Measurements from ENCODE around the gene TMEM117. TPM values are rescaled to one million over a fixed set of nuclear protein-coding genes. Genes with fewer than 3 reads are reported as not detected.

TMEM117 gene
- total and polyA plus RNA-seq, 2 donors (not counting 3 experiments of a cell fraction or from before 2014, with no cell fraction given), result 1.2 to 3.8 TPM

GRCh38 chr12:44380861-44381260 is 545.0 kb downstream of the TMEM117 start:
- Histone ChIP-seq H3K9me1 (replicated peaks; ENCODE audit: control insufficient read depth, extremely low read depth, insufficient read depth, low read length) (no peaks in the 10 kb centered on the region), H4K20me1 (replicated peaks; ENCODE audit: control insufficient read depth, extremely low read depth, insufficient read depth, low read length) (no peaks in the 10 kb centered on the region), H3K4me3 (replicated peaks in 1 of 3; ENCODE audit: insufficient read depth in 1 of 3, low read depth in 1 of 3, low read length in 3 of 3) (no peak overlapping the region), H3K36me3 (ENCODE audit: control insufficient read depth in 2 of 2, extremely low read depth in 1 of 2, insufficient read depth in 2 of 2, low read length in 2 of 2) (no peaks in the 10 kb centered on the region), H3K79me2 (ENCODE audit: control insufficient read depth, insufficient read depth, low read length) (no peaks in the 10 kb centered on the region), H3K9ac (replicated peaks; ENCODE audit: extremely low read depth, insufficient read depth, low read length) (no peak overlapping the region), H3K4me1 (ENCODE audit: control insufficient read depth, extremely low read depth, insufficient read depth, low read length) (no peaks in the 10 kb centered on the region), H3K9me3 (replicated peaks; ENCODE audit: control insufficient read depth, insufficient read depth, low read length) (no peaks in the 10 kb centered on the region), H3K27ac (ENCODE audit: insufficient read depth, low read depth, low read length) (no peak overlapping the region), H2AFZ (ENCODE audit: low read depth, low read length) (no peak overlapping the region), H3K27me3 (ENCODE audit: control insufficient read depth in 2 of 2, insufficient read depth in 2 of 2, low read length in 2 of 2) (no peaks in the 10 kb centered on the region), H3K4me2 (ENCODE audit: insufficient read depth, low read length) (no peak overlapping the region)
- DNase-seq (ENCODE audit: low read depth, low spot score), result no peak
- no peak for TF ChIP-seq CTCF (IDR thresholded peaks at IDR 0.05; ENCODE audit: extremely low read depth in 1 of 2, insufficient read depth in 1 of 2, low read depth in 1 of 2, low read length in 2 of 2)
- no peak for TF ChIP-seq POLR2AphosphoS5 (IDR thresholded peaks at IDR 0.05; ENCODE audit: insufficient read depth, low read depth, low read length)
- no peak for TF ChIP-seq FOS (IDR thresholded peaks at IDR 0.05; ENCODE audit: borderline replicate concordance, insufficient read depth, low read length)
- no peak for TF ChIP-seq MAX (IDR thresholded peaks at IDR 0.05; ENCODE audit: insufficient read depth, insufficient read length)
- intact Hi-C loops (cut with micrococcal nuclease), result no loop called here
- BruUV-seq (replicated peaks), result no TSS peak
- CTCF ChIA-PET, result no interaction called here
- POLR2A ChIA-PET, result no interaction called here
- no peak for FAIRE-seq
- dilution Hi-C loops (cut with MboI; ENCODE audit: extremely low pct_ligation_motif_present, low sequenced_read_pairs), result no loop called here

- dilution Hi-C loops (cut with MboI; ENCODE audit: extremely low pct_ligation_motif_present, low sequenced_read_pairs), result no loop called here
- Histone ChIP-seq H3K9me3 (replicated peaks; ENCODE audit: control insufficient read depth, insufficient read depth, low read length) (no peaks in the 10 kb centered on the region), H2AFZ (ENCODE audit: low read depth, low read length) (no peak overlapping the region), H3K4me3 (replicated peaks in 1 of 3; ENCODE audit: insufficient read depth in 1 of 3, low read depth in 1 of 3, low read length in 3 of 3) (no peak overlapping the region), H3K79me2 (ENCODE audit: control insufficient read depth, insufficient read depth, low read length) (no peaks in the 10 kb centered on the region), H3K9me1 (replicated peaks; ENCODE audit: control insufficient read depth, extremely low read depth, insufficient read depth, low read length) (no peaks in the 10 kb centered on the region), H3K27me3 (ENCODE audit: control insufficient read depth in 2 of 2, insufficient read depth in 2 of 2, low read length in 2 of 2) (no peaks in the 10 kb centered on the region), H4K20me1 (replicated peaks; ENCODE audit: control insufficient read depth, extremely low read depth, insufficient read depth, low read length) (no peaks in the 10 kb centered on the region), H3K4me2 (ENCODE audit: insufficient read depth, low read length) (no peak overlapping the region), H3K4me1 (ENCODE audit: control insufficient read depth, extremely low read depth, insufficient read depth, low read length) (no peaks in the 10 kb centered on the region), H3K36me3 (ENCODE audit: control insufficient read depth in 2 of 2, extremely low read depth in 1 of 2, insufficient read depth in 2 of 2, low read length in 2 of 2) (no peaks in the 10 kb centered on the region), H3K9ac (replicated peaks; ENCODE audit: extremely low read depth, insufficient read depth, low read length) (no peak overlapping the region), H3K27ac (ENCODE audit: insufficient read depth, low read depth, low read length) (no peak overlapping the region)
- TF ChIP-seq POLR2AphosphoS5 (IDR thresholded peaks at IDR 0.05; ENCODE audit: insufficient read depth, low read depth, low read length) (no peak), MAX (IDR thresholded peaks at IDR 0.05; ENCODE audit: insufficient read depth, insufficient read length) (no peak), EZH2 (IDR thresholded peaks at IDR 0.05; ENCODE audit: borderline replicate concordance, low read depth, low read length, severe bottlenecking) (no peak), FOS (IDR thresholded peaks at IDR 0.05; ENCODE audit: borderline replicate concordance, insufficient read depth, low read length) (no peak)
- FAIRE-seq (no peak), DNase-seq (ENCODE audit: low read depth, low spot score) (no peak)
- CTCF ChIA-PET, result no interaction called here
- POLR2A ChIA-PET, result no interaction called here
- BruUV-seq (replicated peaks), result no TSS peak
- intact Hi-C loops (cut with micrococcal nuclease), result no loop called here
Measured at GRCh38 chr12:44381341-44381740, 545.5 kb downstream of the TMEM117 start.

All from endothelial cell of umbilical vein (primary cell).